SK-N-SH (cell line): ENCODE data around the gene RAPGEF3. TPM values are rescaled to one million over a fixed set of nuclear protein-coding genes. Genes with fewer than 3 reads are reported as not detected.

Experiments
- CTCF ChIA-PET: fragments of 300-600, 350-600 bp; formaldehyde crosslinking; extraction: SDS; loops from one replicate; lab custom pipeline; 2021; lab: Yijun Ruan, JAX
- POLR2A ChIA-PET: fragments of 350-600 bp; sonication (Branson Sonifier 250); formaldehyde crosslinking; extraction: SDS; loops from one replicate; lab custom pipeline; 2020; ENCODE audit warnings: antibody characterized with exemption, inconsistent platforms; lab: Yijun Ruan, JAX
- DNase-seq: peaks from one replicate; pipeline ENCODE4 v3.0.0; 2012
- H2AFZ ChIP-seq: fragments of 200-600 bp; sonication (generic); 2 replicates; pipeline ENCODE4 v1.8.1; 2016; ENCODE audit warnings: antibody characterized with exemption, mild to moderate bottlenecking, low read depth
- H3F3A ChIP-seq: fragments of 200-600 bp; sonication (generic); replicated peaks from 2 replicates; pipeline ENCODE3; 2016; ENCODE audit warnings: antibody characterized with exemption, mild to moderate bottlenecking; ENCODE audit not compliant: insufficient read depth
- H3K27ac ChIP-seq, 2 experiments: fragments of 200-500 bp in 1 of 2; fragments of 200-600 bp in 1 of 2; sonication (Bioruptor generic) in 1 of 2; sonication (generic), shearing (Covaris generic) in 1 of 2; 2 replicates each; pipeline versions ENCODE4 v1.5.1 to v1.6.1; 2014 to 2016; ENCODE audit warnings: low read depth in 2 of 2, inconsistent platforms in 1 of 2, low read length in 1 of 2, mild to moderate bottlenecking in 1 of 2, mixed read lengths in 1 of 2
- H3K27me3 ChIP-seq: fragments of 200-600 bp; sonication (generic), shearing (Covaris generic); 2 replicates; pipeline ENCODE4 v1.6.1; 2016; ENCODE audit warnings: mixed run types; ENCODE audit not compliant: insufficient read depth
- H3K36me3 ChIP-seq, 2 experiments: fragments of 200-500 bp in 1 of 2; fragments of 200-600 bp in 1 of 2; sonication (Bioruptor generic) in 1 of 2; sonication (generic) in 1 of 2; replicated peaks in 1 of 2; 2 replicates each; pipeline versions ENCODE3 to v1.5.1; 2014 to 2016; ENCODE audit warnings: low read length in 1 of 2, mild to moderate bottlenecking in 1 of 2; ENCODE audit not compliant: insufficient read depth in 2 of 2, control insufficient read depth in 1 of 2
- H3K4me1 ChIP-seq, 2 experiments: fragments of 200-500 bp in 1 of 2; fragments of 200-600 bp in 1 of 2; sonication (Bioruptor generic) in 1 of 2; sonication (generic), shearing (Covaris generic) in 1 of 2; 2 replicates each; pipeline versions ENCODE4 v1.5.1 to v1.6.1; 2014 to 2016; ENCODE audit warnings: low read depth in 1 of 2, low read length in 1 of 2, mixed run types in 1 of 2; ENCODE audit not compliant: insufficient read depth in 2 of 2, control insufficient read depth in 1 of 2
- H3K4me2 ChIP-seq: fragments of 200-600 bp; sonication (generic), shearing (Covaris generic); 2 replicates; pipeline ENCODE4 v1.6.1; 2017; ENCODE audit warnings: mixed run types
- H3K4me3 ChIP-seq, 2 experiments: fragments of 200-500 bp in 1 of 2; fragments of 200-600 bp in 1 of 2; sonication (Bioruptor generic) in 1 of 2; sonication (generic), shearing (Covaris generic) in 1 of 2; 2 replicates each; pipeline versions ENCODE4 v1.5.1 to v1.8.1; 2014 to 2016; ENCODE audit warnings: low read depth in 2 of 2, inconsistent platforms in 1 of 2, low read length in 1 of 2, mild to moderate bottlenecking in 1 of 2, mixed read lengths in 1 of 2, moderate library complexity in 1 of 2
- H3K79me2 ChIP-seq: fragments of 200-600 bp; sonication (generic); 2 replicates; pipeline ENCODE4 v1.8.1; 2017; ENCODE audit warnings: mild to moderate bottlenecking; ENCODE audit not compliant: insufficient read depth
- H3K9ac ChIP-seq: fragments of 200-600 bp; sonication (generic); 2 replicates; pipeline ENCODE4 v1.6.1; 2017; ENCODE audit warnings: mixed run types
- H3K9me2 ChIP-seq: fragments of 200-600 bp; sonication (generic); 2 replicates; pipeline ENCODE4 v1.6.1; 2017; ENCODE audit warnings: mixed run types
- H3K9me3 ChIP-seq: fragments of 200-600 bp; sonication (generic); 2 replicates; pipeline ENCODE4 v1.6.1; 2017; ENCODE audit warnings: mixed run types, mild to moderate bottlenecking, moderate library complexity
- H4K20me1 ChIP-seq: fragments of 200-600 bp; sonication (generic); 2 replicates; pipeline ENCODE4 v1.6.1; 2017; ENCODE audit warnings: mild to moderate bottlenecking, mixed run types; ENCODE audit not compliant: insufficient read depth
- CHD2 ChIP-seq: fragments of 150-350 bp; IDR thresholded peaks from 2 replicates; pipeline ENCODE4 v1.6.1; 2018; ENCODE audit warnings: low read length; ENCODE audit not compliant: partially characterized antibody
- CTCF ChIP-seq: fragments of 200-600 bp; sonication (generic); IDR thresholded peaks from 2 replicates; pipeline ENCODE4 v1.6.1; 2017; ENCODE audit warnings: antibody characterized with exemption, mild to moderate bottlenecking, moderate library complexity
- ELF1 ChIP-seq: IDR thresholded peaks from 2 replicates; pipeline ENCODE4 v1.4.0; 2012
- EZH2phosphoT487 ChIP-seq: fragments of 200-600 bp; sonication (generic); IDR thresholded peaks from 2 replicates; pipeline ENCODE4 v1.6.1; 2017; ENCODE audit warnings: low read depth, mixed run types, mild to moderate bottlenecking, antibody characterized with exemption, moderate library complexity, borderline replicate concordance
- FOXJ3 ChIP-seq: sonication (generic); formaldehyde crosslinking; IDR thresholded peaks from 2 replicates; pipeline ENCODE4 v1.5.1; 2020; ENCODE audit warnings: mild to moderate bottlenecking, missing genetic modification reagents
- FOXM1 ChIP-seq: IDR thresholded peaks from 2 replicates; pipeline ENCODE4 v1.4.0; 2012; ENCODE audit warnings: low read depth, mild to moderate bottlenecking
- GATA2 ChIP-seq: sonication (generic); formaldehyde crosslinking; IDR thresholded peaks from 2 replicates; pipeline ENCODE4 v1.5.0; 2020; ENCODE audit warnings: mild to moderate bottlenecking, missing genetic modification reagents
- IRF3 ChIP-seq: fragments of 150-350 bp; IDR thresholded peaks from 2 replicates; pipeline ENCODE4 v1.6.1; 2016; ENCODE audit warnings: mild to moderate bottlenecking, low read depth, low read length
- JUND ChIP-seq: IDR thresholded peaks from 2 replicates; pipeline ENCODE4 v1.4.0; 2012
- MAX ChIP-seq: IDR thresholded peaks from 2 replicates; pipeline ENCODE4 v1.4.0; 2012; ENCODE audit warnings: low read depth
- MEF2A ChIP-seq: IDR thresholded peaks from 2 replicates; pipeline ENCODE4 v1.4.0; 2012; ENCODE audit warnings: low read depth, borderline replicate concordance
- MXI1 ChIP-seq: IDR thresholded peaks from 2 replicates; pipeline ENCODE4 v1.6.1; 2012; ENCODE audit warnings: mild to moderate bottlenecking, low read depth, low read length, improper control_type of control experiment
- NFIC ChIP-seq: IDR thresholded peaks from 2 replicates; pipeline ENCODE4 v1.4.0; 2012; ENCODE audit warnings: borderline replicate concordance
- NRF1 ChIP-seq: IDR thresholded peaks from 2 replicates; pipeline ENCODE4 v1.6.1; 2012; ENCODE audit warnings: low read depth, mild to moderate bottlenecking, low read length
- POLR2AphosphoS5 ChIP-seq: IDR thresholded peaks from 2 replicates; pipeline ENCODE4 v1.6.1; 2012; ENCODE audit warnings: low read depth, low read length
- TAF1 ChIP-seq: IDR thresholded peaks from 2 replicates; pipeline ENCODE4 v1.6.1; 2012; ENCODE audit warnings: low read depth, mild to moderate bottlenecking, low read length, moderate library complexity, borderline replicate concordance
- TCF12 ChIP-seq: IDR thresholded peaks from 2 replicates; pipeline ENCODE4 v1.4.0; 2012
- USF1 ChIP-seq: IDR thresholded peaks from 2 replicates; pipeline ENCODE4 v1.4.0; 2012; ENCODE audit warnings: low read depth, borderline replicate concordance
- USF2 ChIP-seq: fragments of 150-350 bp; IDR thresholded peaks from 2 replicates; pipeline ENCODE4 v1.6.1; 2017; ENCODE audit warnings: antibody characterized with exemption, low read length, low read depth, borderline replicate concordance
- YY1 ChIP-seq: IDR thresholded peaks from 2 replicates; pipeline ENCODE4 v1.4.0; 2012; ENCODE audit warnings: low read depth, mild to moderate bottlenecking
- WGBS: methylation state at CpG from one replicate; pipeline ENCODE4 v1.1.6; 2017; ENCODE audit warnings: low lambda C conversion rate; 5-methylcytosine and 5-hydroxymethylcytosine counted together
- polyA plus RNA-seq, 3 experiments: library from polyadenylated mRNA; depleted of rRNA; stranded (reverse); fragments of >200 nt; gene quantifications; 2 replicates each; pipeline ENCODE4 v1.2.3, GENCODE V29; 2012

The RAPGEF3 gene
- polyA plus RNA-seq, 1 of the 3 experiments (the other 2 are of a cell fraction): 0.90 TPM

- Histone ChIP-seq H3K27me3 (no peaks in the 10 kb centered on the region), H3K4me3 (no peak overlapping the region), H3K9me2 (no peaks in the 10 kb centered on the region), H2AFZ (no peak overlapping the region), H4K20me1 (no peaks in the 10 kb centered on the region), H3K36me3 (no peaks in the 10 kb centered on the region), H3K4me1 (peaks cover 7 to 54% of the 10 kb centered on the region in 2 experiments; a peak in 2 of 4 replicates), H3K79me2 (no peaks in the 10 kb centered on the region), H3K9ac (no peak overlapping the region), H3K27ac (no peak overlapping the region), H3K9me3 (no peaks in the 10 kb centered on the region), H3K4me2 (no peak overlapping the region), H3F3A (no peaks in the 10 kb centered on the region)
- ChIA-PET POLR2A (no interaction called here), CTCF (interaction anchor here (1.0 to 43.0 kb wide), 7 partner anchors 9 to 105 kb away, joined by 3 to 1294 read pairs (median 124); partner anchors contain the start of genes RAPGEF3 and SLC48A1)
- DNase-seq: no peak
- 59% methylated on average over 3 of the region's 4 CpGs for WGBS
- no peak for TF ChIP-seq NFIC
- TF ChIP-seq USF2: no peak
- no peak for TF ChIP-seq TCF12
- TF ChIP-seq POLR2AphosphoS5: no peak
- TF ChIP-seq USF1: no peak
- TF ChIP-seq ELF1: no peak
- no peak for TF ChIP-seq YY1
- no peak for TF ChIP-seq MXI1
- no peak for TF ChIP-seq FOXJ3
- TF ChIP-seq GATA2 (CRISPR knock-in tag): no peak
- TF ChIP-seq IRF3: no peak
- TF ChIP-seq CTCF: no peak
- TF ChIP-seq TAF1: no peak
Measured at GRCh38 chr12:47733142-47733541, 25.5 kb downstream of the RAPGEF3 start.

GRCh38 chr12:47732504-47732903 is 26.2 kb downstream of the RAPGEF3 start:
- Histone ChIP-seq H3K4me2 (no peak overlapping the region), H3K4me3 (no peak overlapping the region), H3K9ac (no peak overlapping the region), H4K20me1 (no peaks in the 10 kb centered on the region), H3K79me2 (no peaks in the 10 kb centered on the region), H3K4me1 (peaks cover 7 to 47% of the 10 kb centered on the region in 2 experiments; a peak in 2 of 4 replicates), H3K9me3 (no peaks in the 10 kb centered on the region), H3K9me2 (no peaks in the 10 kb centered on the region), H3F3A (no peaks in the 10 kb centered on the region), H3K27ac (no peak overlapping the region), H3K36me3 (no peaks in the 10 kb centered on the region), H2AFZ (no peak overlapping the region), H3K27me3 (no peaks in the 10 kb centered on the region)
- CTCF ChIA-PET: interaction anchor here (1.2 to 43.0 kb wide), 6 partner anchors 10 to 106 kb away, joined by 3 to 1294 read pairs (median 211); partner anchors contain the start of genes RAPGEF3 and SLC48A1
- POLR2A ChIA-PET: no interaction called here
- DNase-seq: no peak
- 79% methylated on average over 2 of the region's 2 CpGs for WGBS
- no peak for TF ChIP-seq IRF3
- TF ChIP-seq ELF1: no peak
- TF ChIP-seq MEF2A: no peak
- TF ChIP-seq YY1: no peak
- TF ChIP-seq MAX: no peak
- no peak for TF ChIP-seq EZH2phosphoT487
- TF ChIP-seq USF1: no peak
- no peak for TF ChIP-seq TAF1
- no peak for TF ChIP-seq NRF1
- TF ChIP-seq FOXM1: no peak
- no peak for TF ChIP-seq JUND
- no peak for TF ChIP-seq USF2
- TF ChIP-seq POLR2AphosphoS5: no peak
- no peak for TF ChIP-seq CHD2
